IPS-20b (cell line): ENCODE results near the gene SEMA4F.
"Not testable (repeated sequence)": the region's sequence is repeated elsewhere in the genome, so short reads cannot be mapped to it uniquely, and the experiment has no call there.

Experiments used
- H3K27ac ChIP-seq: one replicate; pipeline ENCODE4 v1.5.1; 2013; ENCODE audit warnings: low read length
- H3K27me3 ChIP-seq: 2 replicates; pipeline ENCODE4 v1.6.1; 2013; ENCODE audit warnings: mild to moderate bottlenecking, low read length, inconsistent platforms; ENCODE audit not compliant: insufficient read depth
- H3K36me3 ChIP-seq: 2 replicates; pipeline ENCODE4 v1.6.1; 2013; ENCODE audit warnings: low read depth, mild to moderate bottlenecking, inconsistent platforms, low read length, moderate library complexity; ENCODE audit not compliant: insufficient read depth
- H3K4me1 ChIP-seq: 2 replicates; pipeline ENCODE4 v1.6.1; 2013; ENCODE audit warnings: mild to moderate bottlenecking, control low read depth, inconsistent platforms, low read length, moderate library complexity; ENCODE audit not compliant: insufficient read depth
- H3K4me3 ChIP-seq: 2 replicates; pipeline ENCODE4 v1.5.1; 2013; ENCODE audit warnings: mild to moderate bottlenecking, low read length, inconsistent platforms
- H3K9ac ChIP-seq: 2 replicates; pipeline ENCODE4 v1.6.1; 2013; ENCODE audit warnings: low read depth, mild to moderate bottlenecking, inconsistent platforms, low read length, moderate library complexity
- H3K9me3 ChIP-seq: 2 replicates; pipeline ENCODE4 v1.6.1; 2013; ENCODE audit warnings: mild to moderate bottlenecking, low read depth, low read length, inconsistent platforms; ENCODE audit not compliant: insufficient read depth

The SEMA4F gene

GRCh38 chr2:74653985-74654882, at the start of gene SEMA4F:
Gene SEMA4F, plus strand, starts transcription at chr2:74654247. Its CDS starts 130 bp downstream, at chr2:74654377.
- Histone ChIP-seq H3K4me1 (no peaks in the 10 kb centered on the region), H3K27me3 (peaks cover 43% of the 10 kb centered on the region), H3K9me3 (no peaks in the 10 kb centered on the region), H3K27ac (no peak within 1 kb of the TSS), H3K36me3 (no peaks in the 10 kb centered on the region), H3K4me3 (peak within 1 kb of the TSS; percentile 64), H3K9ac (peak within 1 kb of the TSS; percentile 41; the same call in 1 of the 2 replicates)

- Histone ChIP-seq H3K4me1 (no peaks in the 10 kb centered on the region), H3K4me3 (no peak overlapping the region), H3K27me3 (0 out of 2 replicates have a peak, but pooled peaks cover 2% of the 10 kb centered on the region), H3K36me3 (no peaks in the 10 kb centered on the region), H3K9ac (no peak overlapping the region), H3K27ac (no peak overlapping the region), H3K9me3 (no peaks in the 10 kb centered on the region)
Observed at GRCh38 chr2:74606927-74607326, 47.1 kb upstream of the SEMA4F start.

- H3K9me3 ChIP-seq = no peaks in the 10 kb centered on the region
- H3K36me3 ChIP-seq = no peaks in the 10 kb centered on the region
- no peaks in the 10 kb centered on the region for H3K27me3 ChIP-seq
- H3K4me3 ChIP-seq = no peak overlapping the region
- H3K4me1 ChIP-seq = no peaks in the 10 kb centered on the region
- H3K9ac ChIP-seq = no peak overlapping the region
- H3K27ac ChIP-seq = no peak overlapping the region
Observed at GRCh38 chr2:74617122-74617521, 36.9 kb upstream of the SEMA4F start.

GRCh38 chr2:74618410-74619083, 35.5 kb upstream of the SEMA4F start:
- Histone ChIP-seq H3K4me3 (no peak overlapping the region), H3K27me3 (no peaks in the 10 kb centered on the region), H3K9ac (no peak overlapping the region), H3K27ac (no peak overlapping the region), H3K9me3 (no peaks in the 10 kb centered on the region), H3K4me1 (no peaks in the 10 kb centered on the region), H3K36me3 (no peaks in the 10 kb centered on the region)

- Histone ChIP-seq H3K9ac (no peak overlapping the region), H3K27ac (no peak overlapping the region), H3K4me3 (no peak overlapping the region), H3K36me3 (no peaks in the 10 kb centered on the region), H3K9me3 (no peaks in the 10 kb centered on the region), H3K4me1 (no peaks in the 10 kb centered on the region), H3K27me3 (no peaks in the 10 kb centered on the region)
Observed at GRCh38 chr2:74619651-74620297, 34.3 kb upstream of the SEMA4F start.

GRCh38 chr2:74620671-74621070, 33.4 kb upstream of the SEMA4F start:
- H3K36me3 ChIP-seq = no peaks in the 10 kb centered on the region
- H3K4me3 ChIP-seq = no peak overlapping the region
- no peaks in the 10 kb centered on the region for H3K4me1 ChIP-seq
- H3K9me3 ChIP-seq = no peaks in the 10 kb centered on the region
- H3K27me3 ChIP-seq = no peaks in the 10 kb centered on the region
- no peak overlapping the region for H3K9ac ChIP-seq
- no peak overlapping the region for H3K27ac ChIP-seq

GRCh38 chr2:74625658-74626425, 28.2 kb upstream of the SEMA4F start:
- Histone ChIP-seq H3K4me3 (no peak overlapping the region), H3K27ac (no peak overlapping the region), H3K36me3 (no peaks in the 10 kb centered on the region), H3K9me3 (no peaks in the 10 kb centered on the region), H3K4me1 (no peaks in the 10 kb centered on the region), H3K27me3 (no peaks in the 10 kb centered on the region), H3K9ac (no peak overlapping the region)

- no peaks in the 10 kb centered on the region for H3K27me3 ChIP-seq
- H3K4me1 ChIP-seq = peaks cover 12% of the 10 kb centered on the region
- no peaks in the 10 kb centered on the region for H3K36me3 ChIP-seq
- H3K27ac ChIP-seq = no peak overlapping the region
- no peak overlapping the region for H3K9ac ChIP-seq
- H3K4me3 ChIP-seq = no peak overlapping the region
- no peaks in the 10 kb centered on the region for H3K9me3 ChIP-seq
Observed at GRCh38 chr2:74628538-74629105, 25.4 kb upstream of the SEMA4F start.

- H3K4me3 ChIP-seq, H3K27me3 ChIP-seq, H3K9ac ChIP-seq, H3K27ac ChIP-seq, H3K9me3 ChIP-seq, H3K36me3 ChIP-seq: not testable (repeated sequence)
- H3K4me1 ChIP-seq = peaks cover 12% of the 10 kb centered on the region
Observed at GRCh38 chr2:74630454-74630853, 23.6 kb upstream of the SEMA4F start.

- Histone ChIP-seq H3K9me3 (no peaks in the 10 kb centered on the region), H3K4me1 (peaks cover 12% of the 10 kb centered on the region), H3K36me3 (no peaks in the 10 kb centered on the region), H3K27ac (no peak overlapping the region), H3K9ac (no peak overlapping the region; the same call in 1 of the 2 replicates), H3K27me3 (no peaks in the 10 kb centered on the region), H3K4me3 (no peak overlapping the region)
Observed at GRCh38 chr2:74632209-74632938, 21.7 kb upstream of the SEMA4F start.
